Measurements from ENCODE around the gene CDKL4. TPM values are rescaled to one million over a fixed set of nuclear protein-coding genes. Genes with fewer than 3 reads are reported as not detected.

CDKL4 gene
- total RNA-seq (2021) (0.79 and 1.1 TPM in 2 replicates), Bru-seq, nascent RNA (percentile 47 among the genes with signal in this experiment), BruChase-seq, experiment 1, labeled RNA remaining after a 2-hour chase (percentile 36 among the genes with signal in this experiment), BruChase-seq, experiment 2, labeled RNA remaining after a 6-hour chase (percentile 48 among the genes with signal in this experiment)
- long read RNA-seq, result 0 reads

DNA sequence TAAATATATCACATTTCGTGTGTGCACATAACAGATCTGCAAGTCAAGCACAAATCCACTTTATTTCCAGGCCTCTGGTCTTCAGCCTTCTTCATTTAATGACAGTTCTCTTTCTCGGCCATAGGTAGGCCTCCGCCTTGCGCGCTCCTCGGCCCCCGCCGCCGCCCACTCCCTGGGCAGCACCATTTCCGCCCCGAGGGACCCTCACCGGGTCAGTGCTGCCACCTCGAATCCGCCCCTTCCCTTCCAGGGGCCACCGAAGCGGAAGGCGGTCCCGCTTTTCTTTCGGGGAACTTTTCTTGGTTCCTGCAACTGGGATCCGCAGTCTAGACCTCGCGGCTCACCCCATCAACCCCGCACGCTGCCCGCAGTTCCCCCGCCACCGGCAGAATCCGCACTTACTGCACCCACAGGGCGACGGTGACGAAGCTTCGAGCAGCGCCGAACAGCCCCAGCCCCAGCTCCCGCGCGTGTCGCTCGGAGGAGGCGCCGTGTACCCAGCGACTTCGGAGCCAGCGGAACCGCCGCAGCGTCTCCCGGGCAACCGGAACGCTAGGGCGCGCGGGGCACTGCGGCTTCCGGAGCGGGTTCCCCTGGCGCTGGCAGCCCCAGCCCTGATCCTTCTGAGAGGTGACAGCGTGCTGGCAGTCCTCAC, at the start of gene CDKL4:
Gene CDKL4, minus strand, starts transcription at position 502 of the 655 bp plus-strand sequence.
- Histone ChIP-seq H3K4me3 (ENCODE audit: low read depth, low read length, poor library complexity, severe bottlenecking) (no peak within 1 kb of the TSS), H3K9me3 (ENCODE audit: low read depth, low read length, poor library complexity, severe bottlenecking) (no peaks in the 10 kb centered on the region), H3K36me3 (ENCODE audit: insufficient read depth, low read length, poor library complexity, severe bottlenecking) (no peaks in the 10 kb centered on the region), H3K27me3 (replicated peaks; ENCODE audit: insufficient read depth, low read depth, low read length, poor library complexity) (no peaks in the 10 kb centered on the region), H3K27ac (ENCODE audit: low read depth, low read length, poor library complexity, severe bottlenecking) (no peak within 1 kb of the TSS), H3K4me1 (ENCODE audit: insufficient read depth, low read length, poor library complexity, severe bottlenecking) (peaks cover under 1% of the 10 kb centered on the region)
- no TSS peak for BruUV-seq (replicated peaks)
- no peak for DNase-seq (ENCODE audit: low spot score)
- intact Hi-C loops (cut with micrococcal nuclease; ENCODE audit: unreplicated experiment), result no loop called here
- ChIA-PET CTCF (no interaction called here), POLR2A (ENCODE audit: low non-redundant PET) (no interaction called here)
- TF ChIP-seq EZH2 (IDR thresholded peaks at IDR 0.05; ENCODE audit: borderline replicate concordance, low read depth, low read length, poor library complexity, severe bottlenecking), result no peak
- TF ChIP-seq, protein P1, sequence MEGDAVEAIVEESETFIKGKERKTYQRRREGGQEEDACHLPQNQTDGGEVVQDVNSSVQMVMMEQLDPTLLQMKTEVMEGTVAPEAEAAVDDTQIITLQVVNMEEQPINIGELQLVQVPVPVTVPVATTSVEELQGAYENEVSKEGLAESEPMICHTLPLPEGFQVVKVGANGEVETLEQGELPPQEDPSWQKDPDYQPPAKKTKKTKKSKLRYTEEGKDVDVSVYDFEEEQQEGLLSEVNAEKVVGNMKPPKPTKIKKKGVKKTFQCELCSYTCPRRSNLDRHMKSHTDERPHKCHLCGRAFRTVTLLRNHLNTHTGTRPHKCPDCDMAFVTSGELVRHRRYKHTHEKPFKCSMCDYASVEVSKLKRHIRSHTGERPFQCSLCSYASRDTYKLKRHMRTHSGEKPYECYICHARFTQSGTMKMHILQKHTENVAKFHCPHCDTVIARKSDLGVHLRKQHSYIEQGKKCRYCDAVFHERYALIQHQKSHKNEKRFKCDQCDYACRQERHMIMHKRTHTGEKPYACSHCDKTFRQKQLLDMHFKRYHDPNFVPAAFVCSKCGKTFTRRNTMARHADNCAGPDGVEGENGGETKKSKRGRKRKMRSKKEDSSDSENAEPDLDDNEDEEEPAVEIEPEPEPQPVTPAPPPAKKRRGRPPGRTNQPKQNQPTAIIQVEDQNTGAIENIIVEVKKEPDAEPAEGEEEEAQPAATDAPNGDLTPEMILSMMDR (conservative IDR thresholded peaks at IDR 0.05; ENCODE audit: low read depth, low read length), result no peak

DNA sequence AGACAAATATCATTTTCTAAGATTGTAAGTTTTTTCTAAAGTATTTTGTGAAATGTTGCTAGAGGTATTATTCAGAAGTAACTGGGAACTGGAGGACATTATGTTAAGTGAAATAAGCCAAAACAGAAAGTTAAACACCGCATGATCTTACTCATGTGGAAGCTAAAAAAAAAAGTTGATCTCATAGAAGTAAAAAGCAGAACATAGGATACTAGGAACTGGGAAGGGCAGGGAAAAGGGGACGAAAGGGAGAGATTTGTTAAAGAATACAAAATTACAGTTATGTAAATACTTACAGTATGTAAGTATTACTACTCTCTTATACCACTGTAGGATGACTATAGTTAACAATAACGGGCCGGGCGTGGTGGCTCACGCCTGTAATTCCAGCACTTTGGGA, 46.7 kb upstream of the CDKL4 start:
- no peak overlapping the region for H3K4me3 ChIP-seq (ENCODE audit: low read depth, low read length, poor library complexity, severe bottlenecking)
- H3K36me3 ChIP-seq (ENCODE audit: insufficient read depth, low read length, poor library complexity, severe bottlenecking), result peaks cover 16% of the 10 kb centered on the region
- BruUV-seq (replicated peaks), result no TSS peak
- no peak for DNase-seq (ENCODE audit: low spot score)
- H3K4me1 ChIP-seq (ENCODE audit: insufficient read depth, low read length, poor library complexity, severe bottlenecking), result no peaks in the 10 kb centered on the region
- no peaks in the 10 kb centered on the region for H3K27me3 ChIP-seq (replicated peaks; ENCODE audit: insufficient read depth, low read depth, low read length, poor library complexity)
- H3K27ac ChIP-seq (ENCODE audit: low read depth, low read length, poor library complexity, severe bottlenecking), result no peak overlapping the region
- intact Hi-C loops (cut with micrococcal nuclease; ENCODE audit: unreplicated experiment), result no loop called here
- POLR2A ChIA-PET (ENCODE audit: low non-redundant PET), result no interaction called here
- CTCF ChIA-PET, result no interaction called here
- no peak for TF ChIP-seq EZH2 (IDR thresholded peaks at IDR 0.05; ENCODE audit: borderline replicate concordance, low read depth, low read length, poor library complexity, severe bottlenecking)
- TF ChIP-seq, protein P1 (conservative IDR thresholded peaks at IDR 0.05; ENCODE audit: low read depth, low read length), result no peak
- H3K9me3 ChIP-seq (ENCODE audit: low read depth, low read length, poor library complexity, severe bottlenecking), result no peaks in the 10 kb centered on the region

DNA sequence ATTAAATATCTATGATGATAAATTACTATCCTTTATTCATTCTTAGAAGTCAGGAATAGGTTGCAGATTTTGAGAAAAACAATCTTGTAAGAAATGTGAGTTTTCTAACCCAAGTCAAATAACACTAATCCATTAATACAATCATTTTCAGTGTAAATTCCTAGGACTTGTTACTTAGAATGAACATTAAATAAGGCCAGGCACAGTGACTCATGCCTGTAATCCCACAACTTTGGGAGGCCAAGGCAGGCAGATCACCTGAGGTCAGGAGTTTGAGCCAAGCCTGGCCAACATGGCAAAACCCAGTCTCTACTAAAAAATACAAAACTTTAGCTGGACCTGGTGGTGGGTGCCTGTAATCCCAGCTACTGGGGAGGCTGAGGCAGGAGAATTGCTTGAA, 45.8 kb upstream of the CDKL4 start:
- Histone ChIP-seq H3K9me3 (ENCODE audit: low read depth, low read length, poor library complexity, severe bottlenecking) (no peaks in the 10 kb centered on the region), H3K27ac (ENCODE audit: low read depth, low read length, poor library complexity, severe bottlenecking) (no peak overlapping the region), H3K4me3 (ENCODE audit: low read depth, low read length, poor library complexity, severe bottlenecking) (no peak overlapping the region), H3K27me3 (replicated peaks; ENCODE audit: insufficient read depth, low read depth, low read length, poor library complexity) (no peaks in the 10 kb centered on the region), H3K4me1 (ENCODE audit: insufficient read depth, low read length, poor library complexity, severe bottlenecking) (no peaks in the 10 kb centered on the region), H3K36me3 (ENCODE audit: insufficient read depth, low read length, poor library complexity, severe bottlenecking) (peaks cover 21% of the 10 kb centered on the region)
- no peak for DNase-seq (ENCODE audit: low spot score)
- ChIA-PET CTCF (no interaction called here), POLR2A (ENCODE audit: low non-redundant PET) (no interaction called here)
- BruUV-seq (replicated peaks), result no TSS peak
- intact Hi-C loops (cut with micrococcal nuclease; ENCODE audit: unreplicated experiment), result no loop called here
- TF ChIP-seq EZH2 (IDR thresholded peaks at IDR 0.05; ENCODE audit: borderline replicate concordance, low read depth, low read length, poor library complexity, severe bottlenecking), result no peak

Measured in A673 (cell line).